Measurements from ENCODE around the gene ACTL7B. TPM values are rescaled to one million over a fixed set of nuclear protein-coding genes. Genes with fewer than 3 reads are reported as not detected.
"Not testable (repeated sequence)": the region's sequence is repeated elsewhere in the genome, so short reads cannot be mapped to it uniquely, and the experiment has no call there.

The ACTL7B gene
- total RNA-seq, 1 experiment from 2014 or later: not detected

- CTCF ChIA-PET: no interaction called here
- H2AFZ ChIP-seq: no peak overlapping the region
- H3F3A ChIP-seq (ENCODE audit: insufficient read depth, low read depth): no peaks in the 10 kb centered on the region
- DNase-seq: no peak
- H3K4me3 ChIP-seq: no peak overlapping the region
- intact Hi-C loops (cut with micrococcal nuclease; ENCODE audit: unreplicated experiment): no loop called here
- POLR2A ChIA-PET (ENCODE audit: unreplicated experiment): no interaction called here
- no peaks in the 10 kb centered on the region for H3K79me2 ChIP-seq (ENCODE audit: low read depth)
- H3K36me3 ChIP-seq (ENCODE audit: low read depth): no peaks in the 10 kb centered on the region
- no peak overlapping the region for H3K27ac ChIP-seq
- no peak for TF ChIP-seq EZH2 (IDR thresholded peaks at IDR 0.05; ENCODE audit: low read depth)
- TF ChIP-seq CTCF (conservative IDR thresholded peaks at IDR 0.05): no peak
- H3K4me2 ChIP-seq: no peak overlapping the region
- no peaks in the 10 kb centered on the region for H4K20me1 ChIP-seq (ENCODE audit: insufficient read depth)
- H3K9me2 ChIP-seq (ENCODE audit: insufficient read depth): no peaks in the 10 kb centered on the region
- no peaks in the 10 kb centered on the region for H3K27me3 ChIP-seq (ENCODE audit: insufficient read depth, low read depth)
- H3K4me1 ChIP-seq (replicated peaks; ENCODE audit: insufficient read depth): peaks cover 5% of the 10 kb centered on the region; the same call in 1 of the 2 replicates
- no peaks in the 10 kb centered on the region; the same call in 1 of the 2 replicates for H3K9me3 ChIP-seq (ENCODE audit: insufficient read depth, low read depth)
- no TSS peak for BruUV-seq (replicated peaks)
These were observed 13.0 kb downstream of the ACTL7B start for GRCh38 chr9:108842610-108843295.

GRCh38 chr9:108839561-108839960 lies 16.2 kb downstream of the ACTL7B start:
- H3K79me2 ChIP-seq (ENCODE audit: low read depth); H3K27ac ChIP-seq; DNase-seq; H3K9me3 ChIP-seq (ENCODE audit: insufficient read depth, low read depth); H3F3A ChIP-seq (ENCODE audit: insufficient read depth, low read depth); BruUV-seq (replicated peaks); H3K4me2 ChIP-seq; H2AFZ ChIP-seq; H3K9me2 ChIP-seq (ENCODE audit: insufficient read depth); H3K4me3 ChIP-seq; H3K36me3 ChIP-seq (ENCODE audit: low read depth); intact Hi-C loops (cut with micrococcal nuclease; ENCODE audit: unreplicated experiment); H4K20me1 ChIP-seq (ENCODE audit: insufficient read depth); H3K27me3 ChIP-seq (ENCODE audit: insufficient read depth, low read depth); POLR2A ChIA-PET (ENCODE audit: unreplicated experiment); CTCF ChIA-PET: not testable (repeated sequence)
- H3K4me1 ChIP-seq (replicated peaks; ENCODE audit: insufficient read depth): peaks cover 19% of the 10 kb centered on the region

- Histone ChIP-seq H3K27me3 (ENCODE audit: insufficient read depth, low read depth) (no peaks in the 10 kb centered on the region), H3K9me3 (ENCODE audit: insufficient read depth, low read depth) (no peaks in the 10 kb centered on the region; the same call in 1 of the 2 replicates), H4K20me1 (ENCODE audit: insufficient read depth) (no peaks in the 10 kb centered on the region), H3K79me2 (ENCODE audit: low read depth) (no peaks in the 10 kb centered on the region), H3F3A (ENCODE audit: insufficient read depth, low read depth) (no peaks in the 10 kb centered on the region; the same call in 1 of the 2 replicates), H3K9me2 (ENCODE audit: insufficient read depth) (no peaks in the 10 kb centered on the region), H3K27ac (no peak overlapping the region), H3K4me3 (no peak overlapping the region), H3K36me3 (ENCODE audit: low read depth) (no peaks in the 10 kb centered on the region), H3K4me1 (replicated peaks; ENCODE audit: insufficient read depth) (peaks cover 19% of the 10 kb centered on the region), H3K4me2 (peak overlapping the region; percentile 26; the same call in 1 of the 2 replicates), H2AFZ (no peak overlapping the region)
- intact Hi-C loops (cut with micrococcal nuclease; ENCODE audit: unreplicated experiment): no loop called here
- DNase-seq: no peak
- BruUV-seq (replicated peaks): no TSS peak
- TF ChIP-seq CTCF (conservative IDR thresholded peaks at IDR 0.05): no peak
- no peak for TF ChIP-seq EZH2 (IDR thresholded peaks at IDR 0.05; ENCODE audit: low read depth)
- ChIA-PET CTCF (no interaction called here), POLR2A (ENCODE audit: unreplicated experiment) (no interaction called here)
These were observed 17.8 kb downstream of the ACTL7B start for GRCh38 chr9:108838017-108838416.

DNA sequence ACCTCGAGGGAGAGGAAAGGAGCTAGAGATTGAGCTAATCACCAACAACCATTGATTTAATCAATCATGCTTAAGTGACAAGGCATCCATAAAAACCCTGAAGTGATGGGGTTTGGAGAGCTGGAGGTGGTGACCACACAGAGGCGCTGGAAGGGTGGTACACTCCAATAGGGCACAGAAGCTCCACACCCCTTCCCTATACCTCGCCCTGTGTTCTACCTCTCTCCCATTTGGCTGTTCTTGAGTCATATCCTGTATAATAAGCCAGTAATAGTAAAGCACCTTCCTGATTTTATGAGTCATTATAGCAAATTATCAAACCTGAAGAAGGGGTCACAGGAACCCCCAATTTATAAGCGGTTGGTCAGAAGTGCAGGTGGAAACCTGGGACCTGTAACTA lies 18.3 kb downstream of the ACTL7B start:
- no peak overlapping the region for H3K27ac ChIP-seq
- no peaks in the 10 kb centered on the region for H3K79me2 ChIP-seq (ENCODE audit: low read depth)
- H3K9me3 ChIP-seq (ENCODE audit: insufficient read depth, low read depth): no peaks in the 10 kb centered on the region; the same call in 1 of the 2 replicates
- POLR2A ChIA-PET (ENCODE audit: unreplicated experiment): no interaction called here
- TF ChIP-seq CTCF (conservative IDR thresholded peaks at IDR 0.05): no peak
- no peak for TF ChIP-seq EZH2 (IDR thresholded peaks at IDR 0.05; ENCODE audit: low read depth)
- no peaks in the 10 kb centered on the region for H3K36me3 ChIP-seq (ENCODE audit: low read depth)
- H2AFZ ChIP-seq: no peak overlapping the region
- CTCF ChIA-PET: no interaction called here
- H3F3A ChIP-seq (ENCODE audit: insufficient read depth, low read depth): no peaks in the 10 kb centered on the region; the same call in 1 of the 2 replicates
- no peaks in the 10 kb centered on the region for H4K20me1 ChIP-seq (ENCODE audit: insufficient read depth)
- no peak overlapping the region for H3K4me3 ChIP-seq
- DNase-seq: no peak
- no peaks in the 10 kb centered on the region for H3K27me3 ChIP-seq (ENCODE audit: insufficient read depth, low read depth)
- BruUV-seq (replicated peaks): no TSS peak
- H3K4me1 ChIP-seq (replicated peaks; ENCODE audit: insufficient read depth): peaks cover 19% of the 10 kb centered on the region
- intact Hi-C loops (cut with micrococcal nuclease; ENCODE audit: unreplicated experiment): no loop called here
- H3K4me2 ChIP-seq: peak overlapping the region; percentile 26; the same call in 1 of the 2 replicates
- no peaks in the 10 kb centered on the region for H3K9me2 ChIP-seq (ENCODE audit: insufficient read depth)
